Measurements from ENCODE around the gene POPDC2.
"Not testable (repeated sequence)": the region's sequence is repeated elsewhere in the genome, so short reads cannot be mapped to it uniquely, and the experiment has no call there.

The POPDC2 gene

GRCh38 chr3:119660474-119661440 is at the start of gene POPDC2:
TSS of gene POPDC2 (minus strand) at chr3:119660589. CDS start at chr3:119660423, 166 bp downstream.
- no peak for DNase-seq

GRCh38 chr3:119703820-119704531 is 43.6 kb upstream of the POPDC2 start:
- DNase-seq, result no peak

- peak; percentile 90 for DNase-seq
These were observed 42.4 kb upstream of the POPDC2 start, which contains the start of gene CFAP91 for GRCh38 chr3:119702530-119703527. TSS of gene CFAP91 (plus strand) at chr3:119703022. CDS start at chr3:119703099, 77 bp downstream.

- DNase-seq, result no peak
These were observed 40.7 kb upstream of the POPDC2 start for GRCh38 chr3:119700920-119701734.

- DNase-seq, result no peak
These were observed 40.0 kb upstream of the POPDC2 start for GRCh38 chr3:119700269-119700919.

- no peak for DNase-seq
These were observed 37.0 kb upstream of the POPDC2 start for GRCh38 chr3:119697394-119697793.

GRCh38 chr3:119695480-119695879 is 35.1 kb upstream of the POPDC2 start:
- no peak for DNase-seq

- no peak for DNase-seq
These were observed 29.8 kb upstream of the POPDC2 start for GRCh38 chr3:119690043-119690656.

- no peak for DNase-seq
These were observed 23.0 kb upstream of the POPDC2 start for GRCh38 chr3:119683421-119683820.

- DNase-seq, result no peak
These were observed 20.9 kb upstream of the POPDC2 start for GRCh38 chr3:119681279-119681678.

GRCh38 chr3:119679874-119680273 is 19.5 kb upstream of the POPDC2 start:
- DNase-seq, result no peak

- DNase-seq, result not testable (repeated sequence)
These were observed 17.8 kb upstream of the POPDC2 start for GRCh38 chr3:119678209-119678608.

- no peak for DNase-seq
These were observed 17.2 kb upstream of the POPDC2 start for GRCh38 chr3:119677641-119677934.

GRCh38 chr3:119676771-119677640 is 16.6 kb upstream of the POPDC2 start, which contains the start of gene COX17:
TSS of gene COX17 (minus strand) at chr3:119677406. CDS start at chr3:119677310, 96 bp downstream.
- peak; percentile 96 for DNase-seq

GRCh38 chr3:119676020-119676419 is 15.6 kb upstream of the POPDC2 start:
- DNase-seq, result no peak

GRCh38 chr3:119675188-119675874 is 14.9 kb upstream of the POPDC2 start:
- DNase-seq, result no peak

GRCh38 chr3:119673875-119674274 is 13.5 kb upstream of the POPDC2 start:
- no peak for DNase-seq

- no peak for DNase-seq
These were observed 12.4 kb upstream of the POPDC2 start for GRCh38 chr3:119672776-119673175.
